ENCODE results near the gene MSANTD1.

Gene MSANTD1

DNA sequence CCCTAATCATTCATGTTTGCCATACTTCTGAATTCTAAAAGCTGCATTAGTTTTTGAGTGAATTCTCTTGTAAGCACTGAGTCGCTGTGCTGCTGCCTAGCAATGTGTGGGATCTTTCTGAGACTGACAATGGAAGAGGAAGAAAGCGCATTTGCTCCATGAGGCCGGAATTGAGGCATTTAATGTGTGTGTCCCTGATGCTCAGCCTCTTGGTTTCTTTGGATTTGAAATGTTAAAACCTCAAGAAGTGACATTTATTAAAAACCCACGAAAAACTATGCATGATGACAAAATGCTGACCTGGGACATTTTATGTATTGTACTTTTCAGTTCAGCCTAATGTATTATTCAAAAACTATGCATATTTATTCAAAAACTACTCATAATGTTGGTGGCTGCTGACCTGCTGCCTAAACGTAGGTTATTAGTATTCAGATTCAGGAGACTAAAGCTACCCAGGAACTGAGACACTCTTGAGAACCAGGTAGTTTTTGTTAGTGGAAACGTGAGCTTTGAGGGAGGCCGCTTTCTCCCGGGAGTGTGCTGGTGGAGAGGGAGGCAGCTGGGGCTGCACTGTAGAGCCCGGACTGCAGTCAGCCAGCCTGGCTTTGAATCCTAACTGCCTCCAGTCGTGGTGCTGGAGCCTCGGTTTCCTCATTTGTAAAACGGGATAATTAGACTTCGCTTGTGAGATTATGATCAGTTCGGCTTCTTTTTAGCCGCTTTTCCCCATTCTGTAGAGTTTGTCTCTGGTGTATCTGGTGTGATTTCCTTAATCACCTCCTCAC lies 55.2 kb downstream of the MSANTD1 start:
- DNase-seq (ENCODE audit: low spot score) = no peak

DNA sequence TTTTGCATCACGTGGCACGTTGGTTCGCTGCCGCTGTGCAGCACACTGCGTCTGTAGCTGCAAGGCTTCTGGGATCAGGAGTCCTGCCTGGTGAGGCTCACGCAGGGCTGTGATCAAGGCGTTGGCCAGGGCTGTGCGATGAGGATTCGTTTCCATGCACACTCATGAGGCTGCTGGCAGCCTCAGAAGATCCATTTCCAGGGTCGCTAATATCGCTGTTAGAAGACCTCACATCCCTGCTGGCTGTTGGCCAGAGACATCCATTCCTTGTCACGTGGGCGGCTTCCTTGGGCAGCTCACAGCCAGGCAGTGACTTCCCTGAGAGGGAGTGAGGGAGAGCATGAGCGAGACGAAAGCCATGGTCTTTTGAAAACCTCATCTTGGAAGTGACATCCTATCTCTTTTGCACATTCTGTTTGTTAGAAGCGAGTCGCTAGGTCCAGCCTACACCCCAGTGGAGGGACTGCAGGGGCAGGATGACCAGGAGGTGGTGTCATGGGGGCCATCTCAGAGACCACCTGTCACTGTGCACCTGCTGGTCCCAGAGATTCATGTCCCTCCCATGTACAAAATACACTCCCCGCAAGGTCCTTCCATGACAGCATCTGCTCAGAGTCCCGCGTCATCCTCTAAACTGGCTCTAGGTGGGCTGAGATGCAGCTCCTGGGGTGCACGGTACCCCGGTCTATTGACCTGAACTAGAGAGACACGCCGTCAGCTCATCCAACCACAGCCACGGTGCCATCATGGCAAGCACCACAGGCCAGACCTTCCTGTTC lies 56.1 kb downstream of the MSANTD1 start:
- peak; percentile 57 for DNase-seq (ENCODE audit: low spot score)

DNA sequence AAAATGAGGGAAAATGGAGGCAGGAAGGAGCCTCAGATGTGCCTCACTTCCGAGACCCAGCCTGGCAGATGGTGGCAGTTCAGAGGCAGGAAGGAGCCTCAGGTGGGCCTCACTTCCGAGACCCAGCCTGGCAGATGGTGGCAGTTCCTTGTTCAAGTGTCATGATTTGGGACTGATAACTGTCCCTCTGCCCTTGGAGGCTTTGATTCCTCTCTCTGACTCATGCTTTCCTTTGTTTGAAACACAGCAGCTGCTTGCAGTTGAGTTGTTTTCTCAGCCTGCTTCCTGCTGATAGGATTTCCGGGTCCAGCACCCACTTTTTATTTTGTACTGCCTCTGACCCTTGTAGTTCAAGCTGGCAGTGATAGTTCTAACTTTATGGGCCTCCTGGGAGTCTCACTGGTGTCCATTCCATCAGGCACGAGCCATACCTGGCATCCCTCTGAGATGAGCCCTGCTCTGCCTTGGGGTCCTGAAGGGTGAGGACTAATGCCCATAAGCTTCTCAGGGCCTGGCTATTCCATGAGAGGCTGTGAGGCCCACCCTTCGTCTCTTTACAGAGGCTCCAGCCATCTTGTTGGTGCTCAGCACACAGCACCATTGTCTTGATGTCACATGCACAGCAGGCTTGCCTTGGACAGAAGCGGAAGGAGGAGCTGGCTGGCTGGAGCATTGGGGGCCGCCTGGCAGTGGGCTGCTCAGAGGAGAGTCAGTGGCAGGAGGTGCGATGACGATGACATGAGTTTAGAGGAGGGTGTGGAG lies 56.8 kb downstream of the MSANTD1 start:
- DNase-seq (ENCODE audit: low spot score) = peak; percentile 62
